GM12865 (cell line): ENCODE measurements around the gene SMARCB1.

ENCODE experiments used
- DNase-seq: peaks from one replicate; pipeline ENCODE4 v3.0.0; 2010; ENCODE audit warnings: low read depth
- H3K4me3 ChIP-seq: 2 replicates; pipeline ENCODE4 v1.5.1; 2011; ENCODE audit warnings: mild to moderate bottlenecking, low read depth, low read length, control low read depth
- CTCF ChIP-seq: IDR thresholded peaks from 2 replicates; pipeline ENCODE4 v1.5.1; 2011; ENCODE audit warnings: low read length, control low read depth, low read depth, inconsistent platforms; ENCODE audit not compliant: insufficient read depth; ENCODE audit errors: missing control alignments

The SMARCB1 gene

GRCh38 chr22:23882370-23882769, 95.6 kb downstream of the SMARCB1 start:
- no peak for TF ChIP-seq CTCF
- no peak for DNase-seq
- H3K4me3 ChIP-seq: no peak overlapping the region

GRCh38 chr22:23883658-23884057, 96.9 kb downstream of the SMARCB1 start:
- H3K4me3 ChIP-seq: no peak overlapping the region
- no peak for DNase-seq
- TF ChIP-seq CTCF: no peak

GRCh38 chr22:23884140-23884539, 97.4 kb downstream of the SMARCB1 start:
- H3K4me3 ChIP-seq: no peak overlapping the region
- no peak for DNase-seq
- TF ChIP-seq CTCF: no peak
